ENCODE results near the gene ZNF319.

GRCh38 chr16:58002936-58003335 lies 2.5 kb upstream of the ZNF319 start:
- no peak for TF ChIP-seq FOXP4 (CRISPR knock-in tag; IDR thresholded peaks at IDR 0.05)
- no peak for TF ChIP-seq CTCF (IDR thresholded peaks at IDR 0.05)
- TF ChIP-seq HMGXB4 (CRISPR knock-in tag; IDR thresholded peaks at IDR 0.05) = no peak
- no peak for TF ChIP-seq EMX1 (CRISPR knock-in tag; IDR thresholded peaks at IDR 0.05)
- TF ChIP-seq MAX (CRISPR knock-in tag; IDR thresholded peaks at IDR 0.05) = no peak
